Prostate gland (tissue), 2 donors: ENCODE data around the gene EPHA1. TPM values are rescaled to one million over a fixed set of nuclear protein-coding genes. Genes with fewer than 3 reads are reported as not detected.

Source experiments
- DNase-seq: peaks from one replicate; pipeline ENCODE4 v3.0.0-alpha.2; 2019; ENCODE audit warnings: low spot score
- H3K27ac ChIP-seq, 2 donors: fragments of 200-600 bp; sonication (generic); 2 replicates each; pipeline ENCODE4 v1.5.1; 2017 to 2019
- H3K27me3 ChIP-seq: fragments of 200-600 bp; sonication (generic); replicated peaks from 2 replicates; pipeline ENCODE4 v1.5.1; 2019; ENCODE audit not compliant: insufficient read depth
- H3K36me3 ChIP-seq, 2 donors: fragments of 200-600 bp; sonication (generic); 1 replicate in 1 of 2; 2 replicates in 1 of 2; pipeline versions ENCODE4 v1.5.1 to v1.8.1; 2017 to 2019
- H3K4me1 ChIP-seq: fragments of 200-600 bp; sonication (generic); replicated peaks from 2 replicates; pipeline ENCODE4 v1.5.1; 2019
- H3K4me3 ChIP-seq, 2 donors: fragments of 200-600 bp; sonication (generic); 2 replicates each; pipeline ENCODE4 v1.5.1; 2017 to 2019
- H3K9me3 ChIP-seq: fragments of 200-600 bp; sonication (generic); 2 replicates; pipeline ENCODE4 v1.5.1; 2017
- CTCF ChIP-seq, 4 experiments: fragments of 200-600 bp in 2 of 4; fragments of 450-650 bp in 2 of 4; sonication (generic) in 2 of 4; IDR thresholded peaks; 1 replicate in 3 of 4; 2 replicates in 1 of 4; pipeline ENCODE4 v1.5.1; 2016 to 2019; ENCODE audit warnings: antibody characterized with exemption in 4 of 4, mild to moderate bottlenecking in 2 of 4, moderate library complexity in 2 of 4
- POLR2A ChIP-seq: fragments of 450-650 bp; IDR thresholded peaks from one replicate; pipeline ENCODE4 v1.6.1; 2016; ENCODE audit warnings: antibody characterized with exemption, mild to moderate bottlenecking
- POLR2AphosphoS5 ChIP-seq: sonication (generic); formaldehyde crosslinking; IDR thresholded peaks from one replicate; pipeline ENCODE4 v1.6.1; 2017; ENCODE audit warnings: antibody characterized with exemption
- WGBS: methylation state at CpG from one replicate; pipeline ENCODE4 v1.1.5; 2018; 5-methylcytosine and 5-hydroxymethylcytosine counted together
- intact Hi-C: fragments of 100-400 bp; cut with DNase I; formaldehyde crosslinking; loops from one replicate; pipeline ENCODE4 v1.14.2; 2022
- total RNA-seq, 2 donors: library from RNA; depleted of rRNA; stranded (reverse); fragments of >200 nt; gene quantifications; one replicate each; pipeline ENCODE4 v1.1.0, GENCODE V29; 2016

Gene EPHA1
- total RNA-seq, 2 donors from 2014 or later, result 10.5 to 15.7 TPM

- no peak overlapping the region for H3K27ac ChIP-seq
- no peak for DNase-seq
- 78% methylated on average over 1 of the region's 1 CpG for WGBS
Observed at GRCh38 chr7:143454091-143454680, 45.5 kb upstream of the EPHA1 start.

GRCh38 chr7:143452495-143452894, 43.8 kb upstream of the EPHA1 start:
- H3K4me3 ChIP-seq, result no peak overlapping the region
- no peak overlapping the region for H3K27ac ChIP-seq
- H3K9me3 ChIP-seq, result no peaks in the 10 kb centered on the region
- WGBS, result 88% methylated on average over 2 of the region's 2 CpGs
- no peaks in the 10 kb centered on the region for H3K36me3 ChIP-seq
- intact Hi-C loops, result no loop called here
- DNase-seq, result no peak
- TF ChIP-seq CTCF (IDR thresholded peaks at IDR 0.05), result no peak
- no peak for TF ChIP-seq POLR2A
- no peak for TF ChIP-seq POLR2AphosphoS5
- H3K4me1 ChIP-seq, result no peaks in the 10 kb centered on the region
- H3K27me3 ChIP-seq, result no peaks in the 10 kb centered on the region

More at GRCh38 chr7:143454091-143454680, 45.5 kb upstream of the EPHA1 start:
- no peak for TF ChIP-seq CTCF (IDR thresholded peaks at IDR 0.05)
- TF ChIP-seq POLR2AphosphoS5, result peak; percentile 28
- no peaks in the 10 kb centered on the region for H3K36me3 ChIP-seq
- H3K4me1 ChIP-seq, result no peaks in the 10 kb centered on the region
- H3K4me3 ChIP-seq, result no peak overlapping the region
- no peaks in the 10 kb centered on the region for H3K27me3 ChIP-seq
- intact Hi-C loops, result no loop called here
- no peaks in the 10 kb centered on the region for H3K9me3 ChIP-seq

GRCh38 chr7:143451746-143452145, 43.1 kb upstream of the EPHA1 start:
- Histone ChIP-seq H3K27me3 (no peaks in the 10 kb centered on the region), H3K4me1 (no peaks in the 10 kb centered on the region), H3K27ac (no peak overlapping the region), H3K4me3 (no peak overlapping the region), H3K36me3 (no peaks in the 10 kb centered on the region), H3K9me3 (no peaks in the 10 kb centered on the region)
- no peak for DNase-seq
- intact Hi-C loops, result no loop called here
- 92% methylated on average over 1 of the region's 1 CpG for WGBS
- TF ChIP-seq CTCF (IDR thresholded peaks at IDR 0.05), result no peak
- TF ChIP-seq POLR2AphosphoS5, result no peak
- no peak for TF ChIP-seq POLR2A

- H3K4me1 ChIP-seq, result no peaks in the 10 kb centered on the region
- H3K27me3 ChIP-seq, result no peaks in the 10 kb centered on the region
- intact Hi-C loops, result no loop called here
- H3K27ac ChIP-seq, result no peak overlapping the region
- H3K36me3 ChIP-seq, result no peaks in the 10 kb centered on the region
- H3K9me3 ChIP-seq, result no peaks in the 10 kb centered on the region
- no peak overlapping the region for H3K4me3 ChIP-seq
- no peak for DNase-seq
- no peak for TF ChIP-seq CTCF (IDR thresholded peaks at IDR 0.05)
- TF ChIP-seq POLR2AphosphoS5, result no peak
- TF ChIP-seq POLR2A, result no peak
Observed at GRCh38 chr7:143451122-143451521, 42.5 kb upstream of the EPHA1 start.

GRCh38 chr7:143449793-143450192, 41.1 kb upstream of the EPHA1 start:
- 77% methylated on average over 3 of the region's 3 CpGs for WGBS
- H3K27ac ChIP-seq, result no peak overlapping the region
- no peaks in the 10 kb centered on the region for H3K9me3 ChIP-seq
- DNase-seq, result no peak
- no peaks in the 10 kb centered on the region for H3K36me3 ChIP-seq
- intact Hi-C loops, result no loop called here
- H3K4me1 ChIP-seq, result no peaks in the 10 kb centered on the region
- no peaks in the 10 kb centered on the region for H3K27me3 ChIP-seq
- H3K4me3 ChIP-seq, result no peak overlapping the region
- no peak for TF ChIP-seq POLR2A
- no peak for TF ChIP-seq POLR2AphosphoS5
- no peak for TF ChIP-seq CTCF (IDR thresholded peaks at IDR 0.05)
